Measurements from ENCODE around the gene CDH1.
A peak's percentile ranks its signal among the peaks of the same experiment; 100 is the strongest.

Gene CDH1

DNA sequence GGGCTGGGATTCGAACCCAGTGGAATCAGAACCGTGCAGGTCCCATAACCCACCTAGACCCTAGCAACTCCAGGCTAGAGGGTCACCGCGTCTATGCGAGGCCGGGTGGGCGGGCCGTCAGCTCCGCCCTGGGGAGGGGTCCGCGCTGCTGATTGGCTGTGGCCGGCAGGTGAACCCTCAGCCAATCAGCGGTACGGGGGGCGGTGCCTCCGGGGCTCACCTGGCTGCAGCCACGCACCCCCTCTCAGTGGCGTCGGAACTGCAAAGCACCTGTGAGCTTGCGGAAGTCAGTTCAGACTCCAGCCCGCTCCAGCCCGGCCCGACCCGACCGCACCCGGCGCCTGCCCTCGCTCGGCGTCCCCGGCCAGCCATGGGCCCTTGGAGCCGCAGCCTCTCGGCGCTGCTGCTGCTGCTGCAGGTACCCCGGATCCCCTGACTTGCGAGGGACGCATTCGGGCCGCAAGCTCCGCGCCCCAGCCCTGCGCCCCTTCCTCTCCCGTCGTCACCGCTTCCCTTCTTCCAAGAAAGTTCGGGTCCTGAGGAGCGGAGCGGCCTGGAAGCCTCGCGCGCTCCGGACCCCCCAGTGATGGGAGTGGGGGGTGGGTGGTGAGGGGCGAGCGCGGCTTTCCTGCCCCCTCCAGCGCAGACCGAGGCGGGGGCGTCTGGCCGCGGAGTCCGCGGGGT is at the start of gene CDH1:
Gene CDH1 (plus strand): TSS at position 247 of the 684 bp plus-strand sequence. CDS start 124 bp downstream, at position 371.
- Histone ChIP-seq H3K27me3 (ENCODE audit: low read depth, low read length) (peaks cover 15% of the 10 kb centered on the region), H3K36me3 (ENCODE audit: control insufficient read depth in 1 of 2, insufficient read depth in 2 of 2, low read length in 2 of 2) (no peaks in the 10 kb centered on the region), H3K27ac (ENCODE audit: low read length) (peak within 1 kb of the TSS; percentile 69), H3K9me3 (ENCODE audit: control insufficient read depth in 1 of 2, low read length in 2 of 2) (no peaks in the 10 kb centered on the region), H3K4me3 (ENCODE audit: low read depth in 1 of 2, low read length in 2 of 2) (peak within 1 kb of the TSS; percentile 59), H3K4me1 (ENCODE audit: control insufficient read depth in 1 of 2, insufficient read depth in 2 of 2, low read length in 2 of 2) (peaks cover 0 to 15% of the 10 kb centered on the region in 2 donors)

DNA sequence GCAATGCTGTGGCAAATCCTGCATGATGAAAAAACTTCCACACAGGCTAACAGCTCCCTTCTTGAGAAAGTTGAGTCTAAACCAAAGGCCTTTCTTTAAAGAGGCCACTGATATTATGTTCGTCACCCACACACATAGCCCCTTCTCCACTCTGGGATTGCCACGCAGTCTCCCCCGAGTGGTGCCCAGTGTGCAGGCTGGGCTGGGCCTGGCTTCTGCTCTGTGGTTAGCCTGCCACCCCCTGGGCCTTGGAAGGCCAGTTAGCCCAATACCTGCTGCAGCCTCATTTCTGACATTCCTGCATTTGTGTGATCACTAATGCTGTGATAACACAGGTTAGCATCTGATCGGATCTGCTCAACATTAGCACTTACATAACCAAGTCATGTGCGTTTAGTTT is 47.2 kb upstream of the CDH1 start:
- Histone ChIP-seq H3K4me3 (ENCODE audit: low read depth in 1 of 2, low read length in 2 of 2) (no peak overlapping the region), H3K4me1 (ENCODE audit: control insufficient read depth in 1 of 2, insufficient read depth in 2 of 2, low read length in 2 of 2) (no peaks in the 10 kb centered on the region), H3K27me3 (ENCODE audit: low read depth, low read length) (no peaks in the 10 kb centered on the region), H3K27ac (ENCODE audit: low read length) (no peak overlapping the region), H3K9me3 (ENCODE audit: control insufficient read depth in 1 of 2, low read length in 2 of 2) (no peaks in the 10 kb centered on the region), H3K36me3 (ENCODE audit: control insufficient read depth in 1 of 2, insufficient read depth in 2 of 2, low read length in 2 of 2) (no peaks in the 10 kb centered on the region)

DNA sequence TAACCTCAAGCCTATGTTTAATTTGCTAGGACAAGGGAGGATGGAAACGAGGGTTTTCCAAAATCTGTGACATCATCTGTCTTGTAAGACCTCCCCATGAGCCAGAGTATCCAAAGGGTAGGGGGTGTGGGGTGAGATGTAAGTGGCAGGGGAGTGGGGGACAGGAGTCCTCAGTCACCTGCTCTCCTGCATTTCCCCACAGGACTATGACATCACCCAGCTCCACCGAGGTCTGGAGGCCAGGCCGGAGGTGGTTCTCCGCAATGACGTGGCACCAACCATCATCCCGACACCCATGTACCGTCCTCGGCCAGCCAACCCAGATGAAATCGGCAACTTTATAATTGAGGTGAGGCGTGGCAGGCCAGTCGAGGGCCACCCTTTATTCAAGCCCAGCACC is 41.5 kb upstream of the CDH1 start:
- Histone ChIP-seq H3K36me3 (ENCODE audit: control insufficient read depth in 1 of 2, insufficient read depth in 2 of 2, low read length in 2 of 2) (no peaks in the 10 kb centered on the region), H3K9me3 (ENCODE audit: control insufficient read depth in 1 of 2, low read length in 2 of 2) (no peaks in the 10 kb centered on the region)

DNA sequence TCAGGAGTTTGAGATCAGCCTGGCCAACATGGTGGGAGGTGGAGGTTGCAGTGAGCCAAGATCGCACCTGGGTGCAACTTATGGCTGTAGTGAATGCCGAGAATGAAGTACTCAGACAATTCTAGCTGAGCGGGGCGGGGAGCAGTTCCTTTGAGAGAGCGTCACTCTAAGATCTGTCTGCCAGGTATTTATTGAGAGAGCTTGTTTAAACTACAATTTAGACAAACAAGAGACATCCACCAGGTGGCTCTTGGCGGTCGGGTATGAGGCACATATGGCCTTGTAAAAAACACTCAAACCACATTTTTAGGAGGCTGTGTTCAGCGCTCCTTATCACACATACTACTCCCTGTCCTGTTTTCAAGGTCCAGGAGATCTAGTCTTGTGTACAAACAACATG is 40.6 kb upstream of the CDH1 start:
- Histone ChIP-seq H3K9me3 (ENCODE audit: control insufficient read depth in 1 of 2, low read length in 2 of 2) (no peaks in the 10 kb centered on the region), H3K36me3 (ENCODE audit: control insufficient read depth in 1 of 2, insufficient read depth in 2 of 2, low read length in 2 of 2) (no peaks in the 10 kb centered on the region), H3K4me1 (ENCODE audit: control insufficient read depth in 1 of 2, insufficient read depth in 2 of 2, low read length in 2 of 2) (no peaks in the 10 kb centered on the region), H3K4me3 (ENCODE audit: low read depth in 1 of 2, low read length in 2 of 2) (no peak overlapping the region), H3K27ac (ENCODE audit: low read length) (no peak overlapping the region), H3K27me3 (ENCODE audit: low read depth, low read length) (no peaks in the 10 kb centered on the region)

More for the DNA sequence above, 41.5 kb upstream of the CDH1 start:
- H3K4me3 ChIP-seq (ENCODE audit: low read depth in 1 of 2, low read length in 2 of 2) = no peak overlapping the region
- H3K4me1 ChIP-seq (ENCODE audit: control insufficient read depth in 1 of 2, insufficient read depth in 2 of 2, low read length in 2 of 2) = no peaks in the 10 kb centered on the region
- no peak overlapping the region for H3K27ac ChIP-seq (ENCODE audit: low read length)
- H3K27me3 ChIP-seq (ENCODE audit: low read depth, low read length) = no peaks in the 10 kb centered on the region

DNA sequence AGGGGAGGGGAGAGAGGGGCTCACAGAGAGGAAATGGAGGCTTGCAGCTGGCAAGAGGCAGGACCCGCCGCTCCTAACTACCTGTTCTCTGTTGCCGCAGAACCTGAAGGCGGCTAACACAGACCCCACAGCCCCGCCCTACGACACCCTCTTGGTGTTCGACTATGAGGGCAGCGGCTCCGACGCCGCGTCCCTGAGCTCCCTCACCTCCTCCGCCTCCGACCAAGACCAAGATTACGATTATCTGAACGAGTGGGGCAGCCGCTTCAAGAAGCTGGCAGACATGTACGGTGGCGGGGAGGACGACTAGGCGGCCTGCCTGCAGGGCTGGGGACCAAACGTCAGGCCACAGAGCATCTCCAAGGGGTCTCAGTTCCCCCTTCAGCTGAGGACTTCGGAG is 39.0 kb upstream of the CDH1 start:
- no peak overlapping the region for H3K4me3 ChIP-seq (ENCODE audit: low read depth in 1 of 2, low read length in 2 of 2)
- no peaks in the 10 kb centered on the region for H3K27me3 ChIP-seq (ENCODE audit: low read depth, low read length)
- H3K9me3 ChIP-seq (ENCODE audit: control insufficient read depth in 1 of 2, low read length in 2 of 2) = no peaks in the 10 kb centered on the region
- no peaks in the 10 kb centered on the region for H3K36me3 ChIP-seq (ENCODE audit: control insufficient read depth in 1 of 2, insufficient read depth in 2 of 2, low read length in 2 of 2)
- H3K4me1 ChIP-seq (ENCODE audit: control insufficient read depth in 1 of 2, insufficient read depth in 2 of 2, low read length in 2 of 2) = no peaks in the 10 kb centered on the region
- H3K27ac ChIP-seq (ENCODE audit: low read length) = no peak overlapping the region

DNA sequence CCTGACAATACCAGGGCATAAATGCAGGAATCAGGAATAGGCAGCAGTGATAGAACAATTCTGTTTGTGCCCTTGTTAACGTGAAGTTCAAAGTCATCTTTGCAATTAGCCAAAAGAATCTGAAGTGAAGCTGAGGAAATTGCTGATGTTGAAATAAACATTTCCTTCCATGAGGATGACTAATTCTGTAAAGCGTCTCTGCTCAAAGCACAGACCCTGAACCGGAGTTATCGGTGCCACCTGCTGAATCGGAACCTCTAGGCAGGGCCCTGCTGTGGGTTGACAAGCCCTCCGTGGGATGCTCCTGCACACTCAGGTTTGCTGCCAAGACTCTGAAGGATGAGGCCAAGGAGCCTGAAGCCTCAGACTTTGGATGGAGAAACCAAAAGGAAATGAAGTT is 37.0 kb upstream of the CDH1 start:
- H3K4me3 ChIP-seq (ENCODE audit: low read depth in 1 of 2, low read length in 2 of 2) = no peak overlapping the region
- no peaks in the 10 kb centered on the region for H3K27me3 ChIP-seq (ENCODE audit: low read depth, low read length)
- H3K36me3 ChIP-seq (ENCODE audit: control insufficient read depth in 1 of 2, insufficient read depth in 2 of 2, low read length in 2 of 2) = no peaks in the 10 kb centered on the region
- no peaks in the 10 kb centered on the region for H3K9me3 ChIP-seq (ENCODE audit: control insufficient read depth in 1 of 2, low read length in 2 of 2)
- H3K27ac ChIP-seq (ENCODE audit: low read length) = no peak overlapping the region
- H3K4me1 ChIP-seq (ENCODE audit: control insufficient read depth in 1 of 2, insufficient read depth in 2 of 2, low read length in 2 of 2) = no peaks in the 10 kb centered on the region

DNA sequence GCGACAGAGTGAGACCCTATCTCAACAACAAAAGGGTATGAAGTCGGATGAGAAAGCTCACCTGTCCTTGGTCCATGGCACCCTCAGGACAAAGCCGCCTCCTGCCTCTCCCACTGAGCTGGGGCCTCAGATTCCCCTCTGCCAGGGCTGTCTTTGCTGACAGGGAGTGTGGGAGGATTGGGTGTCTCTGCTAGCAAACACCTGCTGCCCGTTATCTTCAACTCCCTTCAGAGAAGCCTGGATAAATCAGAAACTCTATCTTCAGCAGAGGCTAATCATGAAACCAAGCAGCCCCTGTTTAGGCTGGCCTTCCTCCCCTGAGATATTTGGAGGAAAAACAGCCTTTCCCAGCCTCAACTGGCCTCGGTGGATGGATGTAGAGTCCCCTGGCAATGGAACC is 36.3 kb upstream of the CDH1 start:
- no peaks in the 10 kb centered on the region for H3K4me1 ChIP-seq (ENCODE audit: control insufficient read depth in 1 of 2, insufficient read depth in 2 of 2, low read length in 2 of 2)
- no peak overlapping the region for H3K4me3 ChIP-seq (ENCODE audit: low read depth in 1 of 2, low read length in 2 of 2)
- no peaks in the 10 kb centered on the region for H3K9me3 ChIP-seq (ENCODE audit: control insufficient read depth in 1 of 2, low read length in 2 of 2)
- H3K27me3 ChIP-seq (ENCODE audit: low read depth, low read length) = no peaks in the 10 kb centered on the region
- no peaks in the 10 kb centered on the region for H3K36me3 ChIP-seq (ENCODE audit: control insufficient read depth in 1 of 2, insufficient read depth in 2 of 2, low read length in 2 of 2)
- no peak overlapping the region for H3K27ac ChIP-seq (ENCODE audit: low read length)

DNA sequence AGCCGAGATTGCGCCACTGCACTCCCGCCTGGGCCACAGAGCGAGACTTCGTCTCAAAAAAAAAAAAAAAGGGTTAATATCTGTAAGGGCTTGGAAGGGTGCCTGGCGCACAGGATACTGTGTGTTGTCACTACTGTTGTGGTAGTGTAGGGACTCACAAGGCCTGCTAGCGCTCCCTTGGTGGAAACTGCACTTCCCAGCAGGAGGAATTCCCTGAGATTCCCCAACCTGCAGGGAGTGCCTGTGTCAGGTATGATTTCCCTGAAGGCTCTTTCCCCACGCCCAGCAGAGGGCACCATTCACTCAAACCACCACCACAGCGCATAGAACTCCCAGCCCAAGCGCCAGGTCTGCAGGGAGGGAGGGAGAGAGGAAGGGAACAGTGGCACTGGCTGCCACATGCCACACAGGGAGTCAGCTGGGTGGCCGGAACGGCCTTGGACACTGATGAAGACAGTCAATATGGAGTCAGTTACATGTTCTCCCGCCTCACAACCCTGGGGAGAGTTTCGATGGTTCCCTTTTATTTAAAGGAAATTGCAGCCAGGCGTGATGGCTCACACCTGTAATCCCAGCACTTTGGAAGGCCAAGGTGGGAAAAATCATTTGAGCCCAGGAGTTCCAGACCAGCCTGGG is 32.7 kb upstream of the CDH1 start:
- H3K27me3 ChIP-seq (ENCODE audit: low read depth, low read length) = no peaks in the 10 kb centered on the region
- no peaks in the 10 kb centered on the region for H3K9me3 ChIP-seq (ENCODE audit: control insufficient read depth in 1 of 2, low read length in 2 of 2)
- H3K27ac ChIP-seq (ENCODE audit: low read length) = no peak overlapping the region
- H3K4me3 ChIP-seq (ENCODE audit: low read depth in 1 of 2, low read length in 2 of 2) = no peak overlapping the region
- H3K4me1 ChIP-seq (ENCODE audit: control insufficient read depth in 1 of 2, insufficient read depth in 2 of 2, low read length in 2 of 2) = no peaks in the 10 kb centered on the region
- no peaks in the 10 kb centered on the region for H3K36me3 ChIP-seq (ENCODE audit: control insufficient read depth in 1 of 2, insufficient read depth in 2 of 2, low read length in 2 of 2)

DNA sequence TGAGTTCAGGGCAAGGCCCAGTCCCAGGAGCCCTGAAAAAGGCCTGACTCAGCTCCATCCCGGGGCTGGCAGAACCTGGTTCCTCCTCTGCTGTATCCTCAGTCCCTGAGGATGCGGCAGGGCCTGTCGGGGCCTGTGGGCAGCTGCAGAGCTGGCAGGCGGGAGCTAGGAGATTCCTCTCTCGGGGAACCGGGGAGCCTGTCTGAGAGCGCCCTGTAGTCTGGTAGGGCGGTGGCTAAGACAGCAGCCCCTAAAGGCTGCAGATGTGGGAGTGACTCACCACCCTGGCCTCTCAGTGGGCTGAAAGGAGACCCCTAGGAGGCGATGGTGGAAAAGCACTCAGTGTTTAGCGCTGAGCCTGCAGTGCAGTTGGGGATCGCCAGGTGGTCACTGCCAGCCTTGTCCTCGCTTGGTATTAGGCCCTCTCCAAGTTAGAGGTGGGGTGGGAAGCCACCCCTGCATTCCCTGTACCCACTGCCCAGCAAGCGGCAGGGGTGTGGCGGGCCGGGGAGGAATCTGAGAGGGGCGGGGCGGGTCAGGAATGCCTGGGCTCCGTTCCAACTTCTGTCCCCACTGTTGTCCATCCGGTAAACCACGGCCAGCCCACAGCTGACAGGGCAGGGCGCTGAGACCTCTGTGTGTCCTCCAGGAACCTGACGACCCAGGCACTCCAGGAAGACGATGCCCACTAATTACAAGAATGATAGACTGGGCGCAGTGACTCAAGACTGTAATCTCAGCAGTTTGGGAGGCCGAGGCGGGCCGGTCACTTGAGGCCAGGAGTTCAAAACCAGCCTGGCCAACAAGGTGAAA is 29.5 kb upstream of the CDH1 start:
- Histone ChIP-seq H3K27ac (ENCODE audit: low read length) (no peak overlapping the region), H3K4me1 (ENCODE audit: control insufficient read depth in 1 of 2, insufficient read depth in 2 of 2, low read length in 2 of 2) (no peaks in the 10 kb centered on the region), H3K27me3 (ENCODE audit: low read depth, low read length) (peaks cover 5% of the 10 kb centered on the region), H3K36me3 (ENCODE audit: control insufficient read depth in 1 of 2, insufficient read depth in 2 of 2, low read length in 2 of 2) (no peaks in the 10 kb centered on the region), H3K4me3 (ENCODE audit: low read depth in 1 of 2, low read length in 2 of 2) (no peak overlapping the region), H3K9me3 (ENCODE audit: control insufficient read depth in 1 of 2, low read length in 2 of 2) (no peaks in the 10 kb centered on the region)

DNA sequence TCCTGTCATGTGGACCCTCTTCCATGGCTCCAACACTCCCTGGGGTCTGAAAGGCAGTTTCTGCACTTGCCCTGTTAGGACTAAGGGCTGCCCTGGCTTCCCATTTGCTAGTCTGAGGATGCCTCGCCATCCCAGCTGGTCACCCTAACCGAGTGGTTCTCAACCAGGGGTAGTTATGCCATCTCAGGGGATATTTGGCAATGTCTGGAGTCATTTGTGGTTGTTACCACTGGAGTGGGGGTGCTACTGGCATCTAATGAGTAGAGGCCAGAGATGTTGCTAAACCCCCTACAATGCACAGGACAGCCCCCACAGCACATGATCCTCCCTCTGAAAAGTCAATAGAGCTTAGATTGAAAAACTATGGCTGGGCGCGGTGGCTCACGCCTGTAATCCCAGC is 26.9 kb upstream of the CDH1 start:
- H3K9me3 ChIP-seq (ENCODE audit: control insufficient read depth in 1 of 2, low read length in 2 of 2) = no peaks in the 10 kb centered on the region
- H3K27ac ChIP-seq (ENCODE audit: low read length) = no peak overlapping the region
- H3K27me3 ChIP-seq (ENCODE audit: low read depth, low read length) = peaks cover 5% of the 10 kb centered on the region
- H3K4me1 ChIP-seq (ENCODE audit: control insufficient read depth in 1 of 2, insufficient read depth in 2 of 2, low read length in 2 of 2) = no peaks in the 10 kb centered on the region
- no peak overlapping the region for H3K4me3 ChIP-seq (ENCODE audit: low read depth in 1 of 2, low read length in 2 of 2)
- H3K36me3 ChIP-seq (ENCODE audit: control insufficient read depth in 1 of 2, insufficient read depth in 2 of 2, low read length in 2 of 2) = no peaks in the 10 kb centered on the region

DNA sequence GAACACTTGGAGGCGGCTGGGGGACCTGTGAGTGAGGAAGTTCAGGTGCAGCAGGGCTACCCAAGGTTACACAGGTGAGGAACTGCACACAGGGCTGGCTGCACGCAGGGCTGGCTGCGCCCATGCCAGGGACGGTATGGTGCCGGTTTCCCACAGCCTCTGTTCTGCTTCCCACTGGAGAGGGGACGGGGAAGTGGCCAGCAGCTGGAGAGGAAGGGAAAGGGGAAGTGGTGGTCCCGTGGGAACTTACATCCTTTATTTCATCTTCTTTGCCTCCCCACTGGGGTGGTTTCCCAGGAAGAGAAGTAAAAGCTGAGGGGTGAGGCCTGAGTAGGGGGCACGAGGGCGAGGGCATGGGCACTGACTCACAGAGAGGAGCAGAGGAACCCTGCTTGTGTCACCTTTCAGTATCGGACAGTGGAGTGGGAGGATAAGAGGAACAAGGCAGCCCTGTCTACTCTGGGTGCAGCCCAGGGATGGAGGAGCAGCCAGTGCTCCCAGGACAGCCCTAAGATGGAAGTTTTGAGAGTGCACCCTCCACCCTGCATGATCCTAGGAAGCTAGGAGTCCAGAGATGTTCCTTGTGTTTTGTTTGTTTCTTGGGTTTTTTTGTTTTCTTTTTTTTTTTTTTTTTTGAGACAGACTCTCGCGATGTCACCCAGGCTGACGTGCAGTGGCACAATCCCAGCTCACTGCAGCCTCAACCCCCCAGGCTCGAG is 25.5 kb upstream of the CDH1 start:
- Histone ChIP-seq H3K36me3 (ENCODE audit: control insufficient read depth in 1 of 2, insufficient read depth in 2 of 2, low read length in 2 of 2) (no peaks in the 10 kb centered on the region), H3K9me3 (ENCODE audit: control insufficient read depth in 1 of 2, low read length in 2 of 2) (no peaks in the 10 kb centered on the region), H3K27ac (ENCODE audit: low read length) (no peak overlapping the region), H3K27me3 (ENCODE audit: low read depth, low read length) (peaks cover 5% of the 10 kb centered on the region), H3K4me3 (ENCODE audit: low read depth in 1 of 2, low read length in 2 of 2) (no peak overlapping the region), H3K4me1 (ENCODE audit: control insufficient read depth in 1 of 2, insufficient read depth in 2 of 2, low read length in 2 of 2) (no peaks in the 10 kb centered on the region)
